HG03442 (cell line): Measurements from ENCODE around the gene CTNND2.
"Not testable (repeated sequence)": the region's sequence is repeated elsewhere in the genome, so short reads cannot be mapped to it uniquely, and the experiment has no call there.

Source experiments
- ATAC-seq: cut with Tn5 transposase; IDR thresholded peaks from one replicate; pipeline ENCODE4 v1.9.1; 2021; ENCODE audit warnings: mild to moderate bottlenecking, moderate library complexity; ENCODE audit not compliant: unreplicated experiment

Gene CTNND2

DNA sequence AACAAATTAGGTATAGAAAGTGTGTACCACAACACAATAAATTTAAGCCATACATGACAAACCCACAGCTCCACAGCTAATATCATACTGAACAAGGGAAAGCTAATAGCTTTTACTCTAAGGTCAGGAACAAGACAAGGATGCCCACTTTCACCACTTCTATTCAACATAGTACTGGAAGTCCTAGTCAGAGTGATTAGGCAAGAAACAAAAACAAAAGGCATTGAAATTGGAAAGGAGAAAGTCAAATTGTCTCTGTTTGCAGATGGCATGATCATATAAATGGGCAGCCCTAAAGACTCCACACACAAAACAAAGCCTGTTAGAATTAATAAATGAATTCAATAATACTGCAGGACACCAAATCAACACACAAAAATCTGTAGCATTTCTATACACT is 548.8 kb downstream of the CTNND2 start:
- no peak for ATAC-seq

GRCh38 chr5:11346336-11346735 is 557.9 kb downstream of the CTNND2 start:
- no peak for ATAC-seq

GRCh38 chr5:11335881-11336760 is 568.1 kb downstream of the CTNND2 start:
- no peak for ATAC-seq

DNA sequence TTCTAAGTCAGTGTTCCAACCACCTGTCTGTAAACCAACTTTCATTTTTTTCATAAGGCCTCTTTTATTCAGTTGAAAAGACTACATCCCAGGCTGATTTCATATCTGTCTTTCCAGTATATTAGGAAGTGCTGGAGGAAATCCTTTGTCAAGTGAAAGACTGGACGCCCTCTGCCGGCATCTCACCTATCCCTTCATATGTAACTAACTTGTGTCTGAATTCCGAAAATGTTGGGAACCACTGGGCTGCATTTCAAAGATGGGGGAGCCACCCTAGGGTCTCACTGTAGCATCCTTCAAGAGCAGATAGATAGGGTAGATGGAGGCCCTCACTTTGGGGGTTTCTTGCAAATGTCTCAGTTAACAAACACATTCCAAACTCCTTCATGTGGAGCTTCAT is 569.8 kb downstream of the CTNND2 start:
- no peak for ATAC-seq

DNA sequence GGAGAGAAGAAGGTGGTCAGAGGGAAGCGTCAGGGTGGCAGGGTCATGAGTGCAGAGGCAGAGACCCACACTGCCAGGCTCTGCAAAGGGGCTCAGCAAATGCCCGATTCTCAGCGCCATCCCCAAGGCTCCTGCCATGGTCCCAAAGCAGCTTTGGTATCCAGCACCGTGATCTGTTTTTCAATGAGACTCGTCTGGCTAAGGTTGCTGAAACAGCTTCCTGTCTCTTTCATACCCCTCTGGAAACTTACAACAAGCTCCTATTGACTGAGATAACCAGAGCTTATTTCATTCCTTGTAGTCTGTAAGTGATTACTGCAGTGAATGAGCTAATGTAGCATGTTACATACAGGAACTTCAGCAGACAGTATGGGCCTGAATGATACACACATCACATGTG is 574.6 kb downstream of the CTNND2 start:
- ATAC-seq, result no peak

- no peak for ATAC-seq
Observed at GRCh38 chr5:11324521-11325289, 579.5 kb downstream of the CTNND2 start.

GRCh38 chr5:11323761-11324160 is 580.5 kb downstream of the CTNND2 start:
- ATAC-seq, result no peak

DNA sequence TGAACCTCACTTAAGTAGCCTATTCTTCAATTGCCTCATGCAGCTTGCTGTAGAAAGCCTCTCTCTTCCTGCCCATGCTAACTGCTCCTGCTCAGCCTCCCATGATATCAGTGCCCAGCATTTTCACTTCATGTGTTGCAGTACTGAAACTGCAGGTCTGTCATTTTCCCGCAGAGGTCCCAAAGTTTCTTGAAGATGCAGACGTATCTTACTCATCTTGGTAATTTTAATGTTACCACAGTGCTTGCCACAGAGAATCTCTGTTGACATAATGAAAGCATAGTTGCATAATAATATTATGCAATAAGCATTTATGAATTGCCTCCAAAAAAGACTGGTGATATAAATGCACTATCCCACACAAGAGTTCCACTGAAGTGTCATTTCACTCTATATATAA is 582.1 kb downstream of the CTNND2 start:
- ATAC-seq, result no peak

GRCh38 chr5:11319836-11320580 is 584.2 kb downstream of the CTNND2 start:
- no peak for ATAC-seq

DNA sequence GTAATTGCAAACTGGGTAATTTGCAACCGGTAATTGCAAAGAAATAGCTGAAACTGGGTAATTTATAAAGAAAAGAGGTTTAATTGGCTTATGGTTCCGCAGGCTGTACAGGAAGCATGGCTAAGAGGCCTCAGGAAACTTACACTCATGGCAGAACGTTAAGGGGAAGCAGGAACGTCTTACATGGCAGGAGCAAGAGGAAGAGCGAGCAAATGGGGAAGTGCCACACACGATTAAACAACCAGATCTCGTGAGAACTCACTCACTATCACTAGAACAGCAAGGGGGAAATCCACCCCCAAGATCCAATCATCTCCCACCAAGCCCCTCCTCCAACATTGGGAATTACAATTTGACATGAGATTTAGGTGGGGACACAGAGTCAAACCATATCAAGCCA is 590.6 kb downstream of the CTNND2 start:
- not testable (repeated sequence) for ATAC-seq

DNA sequence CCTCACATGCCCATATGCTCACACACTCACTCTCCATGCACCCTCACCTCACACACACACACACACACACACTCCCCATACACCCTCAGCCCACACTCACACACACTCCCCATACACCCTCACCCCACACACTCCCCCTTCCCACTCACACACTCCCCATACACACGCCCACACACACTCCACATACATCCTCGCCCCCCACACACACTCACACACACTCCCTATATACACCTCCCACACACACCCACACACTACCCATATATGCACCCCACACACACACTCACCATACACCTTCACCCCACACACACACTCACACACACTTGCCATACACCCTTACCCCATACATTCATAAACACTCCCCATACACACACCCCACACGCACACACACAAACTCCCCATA is 592.5 kb downstream of the CTNND2 start:
- ATAC-seq, result no peak

DNA sequence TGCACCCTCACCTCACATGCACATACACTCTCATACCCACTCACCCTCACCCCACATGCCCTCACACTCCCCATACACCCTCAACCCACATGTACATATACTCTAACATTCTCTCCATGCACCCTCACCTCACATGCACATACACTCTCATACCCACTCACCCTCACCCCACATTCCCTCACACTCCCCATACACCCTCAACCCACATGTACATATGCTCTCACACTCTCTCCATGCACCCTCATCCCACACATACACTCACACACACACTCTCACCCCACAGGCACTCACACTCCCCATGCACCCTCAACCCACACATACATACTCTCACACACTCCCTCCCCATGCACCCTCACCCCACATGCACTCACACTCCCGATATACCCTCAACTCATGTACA is 593.0 kb downstream of the CTNND2 start:
- no peak for ATAC-seq

- no peak for ATAC-seq
Observed at GRCh38 chr5:11310158-11310557, 594.1 kb downstream of the CTNND2 start.

DNA sequence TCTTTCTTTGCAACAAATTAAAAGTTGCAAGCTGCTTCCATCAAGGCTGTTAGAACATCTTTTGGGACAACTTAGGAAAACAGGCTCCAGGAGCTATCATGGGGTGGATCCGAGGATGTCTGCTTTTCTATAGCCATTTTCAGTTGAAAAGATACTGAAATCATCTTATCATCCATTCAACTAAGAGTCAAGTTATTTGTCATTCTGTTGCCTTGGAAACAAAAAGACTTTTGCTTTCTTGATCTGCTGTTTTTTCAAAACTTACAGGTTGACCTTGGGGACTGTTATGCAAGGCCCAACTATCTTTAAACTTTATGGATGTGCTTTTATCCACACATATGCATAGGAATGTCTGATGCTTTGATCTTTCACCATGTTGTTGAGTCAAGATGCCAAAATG is 597.9 kb downstream of the CTNND2 start:
- ATAC-seq, result no peak

GRCh38 chr5:11305245-11305644 is 599.0 kb downstream of the CTNND2 start:
- ATAC-seq, result no peak

DNA sequence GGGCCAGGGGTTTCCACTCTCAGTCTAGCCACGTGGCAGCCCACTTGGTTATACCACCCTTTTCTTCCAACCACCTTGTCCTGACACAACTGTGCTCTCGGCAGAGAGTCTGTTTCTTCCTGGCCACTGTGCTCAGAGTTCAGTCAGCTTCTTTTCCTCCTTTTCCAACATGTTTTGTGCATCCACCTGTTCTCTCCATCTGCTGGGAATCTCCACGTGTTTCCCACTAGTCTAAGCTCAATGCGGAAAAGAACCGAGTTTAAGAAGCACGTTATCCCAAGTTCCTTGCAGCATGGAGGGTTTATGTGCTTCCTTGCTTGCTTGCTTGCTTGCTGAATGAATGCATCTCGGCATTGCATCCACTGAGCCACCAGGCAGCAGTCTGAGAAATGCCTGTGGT is 599.6 kb downstream of the CTNND2 start:
- ATAC-seq, result no peak

DNA sequence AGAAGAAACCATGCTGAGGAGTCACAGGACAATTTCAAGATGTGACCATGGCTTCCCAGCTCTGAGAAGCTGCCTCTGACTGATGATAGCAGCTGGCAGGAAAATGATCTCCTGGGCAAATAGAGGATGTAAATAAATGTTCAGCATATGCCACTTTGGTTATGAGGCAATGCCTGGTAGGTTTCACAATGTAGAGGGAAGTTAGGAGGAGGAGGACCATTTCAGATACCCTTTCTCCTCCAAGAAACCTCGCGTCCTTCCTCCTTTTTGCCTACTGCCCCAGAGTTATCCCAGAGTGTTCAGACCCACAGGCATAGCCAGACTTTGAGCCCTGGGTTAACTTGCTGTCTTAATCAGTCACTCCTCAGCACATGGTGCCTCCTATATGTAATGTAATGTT is 601.6 kb downstream of the CTNND2 start:
- no peak for ATAC-seq

DNA sequence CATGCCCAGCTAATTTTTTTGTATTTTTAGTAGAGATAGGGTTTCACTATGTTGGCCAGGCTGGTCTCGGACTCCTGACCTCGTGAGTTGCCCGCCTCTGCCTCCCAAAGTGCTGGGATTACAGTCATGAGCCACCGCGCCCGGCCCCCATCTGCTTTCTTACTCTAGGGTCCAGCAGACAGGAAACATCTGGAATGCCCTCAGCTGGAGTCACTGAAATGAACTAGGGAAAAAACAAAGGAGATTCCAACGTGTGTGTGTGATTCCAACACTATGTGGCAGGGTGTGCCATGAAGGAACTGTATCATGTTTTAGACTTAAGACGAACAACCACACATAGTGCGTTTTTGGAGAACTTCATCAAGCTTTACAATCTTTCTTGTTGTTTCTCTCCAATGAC is 603.1 kb downstream of the CTNND2 start:
- ATAC-seq, result no peak

DNA sequence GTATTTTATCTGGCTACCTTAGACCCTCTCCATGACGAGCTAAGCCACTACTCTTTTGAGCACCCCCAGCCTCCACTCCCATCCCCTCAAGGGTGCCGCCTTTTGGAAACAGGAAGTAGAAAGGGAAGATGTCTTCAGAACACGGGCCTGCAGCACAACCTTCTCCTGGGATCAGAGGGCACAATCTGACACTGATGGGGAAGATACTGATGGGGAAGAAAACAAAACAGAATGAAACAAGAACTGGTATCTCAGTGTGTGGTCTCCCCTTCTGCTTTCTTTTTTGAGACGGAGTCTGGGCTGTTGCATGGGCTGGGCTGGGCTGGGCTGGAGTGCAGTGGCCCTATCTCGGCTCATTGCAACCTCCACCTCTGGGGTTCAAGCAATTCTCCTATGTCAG is 603.5 kb downstream of the CTNND2 start:
- ATAC-seq, result no peak

DNA sequence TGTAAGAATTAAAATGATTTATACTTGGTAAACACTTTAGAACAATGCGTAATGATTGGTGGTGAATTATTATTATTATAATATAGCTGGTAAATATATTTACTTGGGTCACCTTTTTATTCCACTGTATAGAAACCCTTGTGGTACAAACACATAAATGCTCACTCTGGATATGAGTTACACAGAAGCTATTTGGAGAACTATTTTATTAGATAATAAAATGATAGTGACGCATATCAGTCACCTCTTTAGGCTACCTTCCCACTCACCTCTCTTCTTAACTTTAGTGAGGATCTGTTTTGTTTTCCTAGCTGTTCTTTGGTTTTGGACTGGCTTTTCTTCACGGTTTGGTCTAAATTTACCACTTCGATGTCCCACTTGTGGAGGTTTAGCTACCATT is 605.4 kb downstream of the CTNND2 start:
- no peak for ATAC-seq

- ATAC-seq, result no peak
Observed at GRCh38 chr5:11293523-11293922, 610.7 kb downstream of the CTNND2 start.
